A549 (cell line): ENCODE results near the gene OLFM3. TPM values are rescaled to one million over a fixed set of nuclear protein-coding genes. Genes with fewer than 3 reads are reported as not detected.

Source experiments
- ATAC-seq, 2 experiments: fragments of 200-7000 bp in 1 of 2; fragments of >200 bp in 1 of 2; cut with Nextera tagmentation in 1 of 2; cut with Tn5 transposase in 1 of 2; 3 replicates each; pipeline versions ENCODE4 v1.8.0 to v1.9.1; 2018 to 2020; ENCODE audit warnings: mild to moderate bottlenecking in 1 of 2, moderate library complexity in 1 of 2
- CTCF ChIA-PET: fragments of 300-600 bp; sonication (Branson Sonifier 250); formaldehyde crosslinking; extraction: SDS; loops from one replicate; lab custom pipeline; 2021; ENCODE audit warnings: antibody characterized with exemption, inconsistent platforms; lab: Yijun Ruan, JAX
- POLR2A ChIA-PET: fragments of 350-600 bp; formaldehyde crosslinking; extraction: SDS; loops from one replicate; lab custom pipeline; 2021; ENCODE audit warnings: antibody characterized with exemption, inconsistent platforms; lab: Yijun Ruan, JAX
- DNase-seq, 2 experiments: peaks; one replicate each; pipeline versions ENCODE4 v3.0.0 to v3.0.0-alpha.2; 2011 to 2016; ENCODE audit warnings: low read depth in 1 of 2, low spot score in 1 of 2
- FAIRE-seq: peaks from 2 replicates; lab custom pipeline; 2011; peaks lifted over from hg19 to GRCh38; lab: Jason Lieb, UNC
- H3K27ac ChIP-seq, 2 experiments: fragments of >200 bp; sonication (Bioruptor Twin); formaldehyde crosslinking; 3 replicates each; pipeline ENCODE4 v1.5.1; 2016 to 2017
- H3K4me1 ChIP-seq: fragments of >200 bp; sonication (Bioruptor Twin); formaldehyde crosslinking; 3 replicates; pipeline ENCODE4 v1.6.1; 2016
- H3K4me2 ChIP-seq: fragments of >200 bp; sonication (Bioruptor Twin); formaldehyde crosslinking; 3 replicates; pipeline ENCODE4 v1.6.1; 2016
- H3K4me3 ChIP-seq: fragments of >200 bp; sonication (Bioruptor Twin); formaldehyde crosslinking; 3 replicates; pipeline ENCODE4 v1.5.1; 2016
- H3K9me3 ChIP-seq: fragments of >200 bp; sonication (Bioruptor Twin); formaldehyde crosslinking; 3 replicates; pipeline ENCODE4 v1.6.1; 2016
- ATOH8 ChIP-seq: fragments of 250-450 bp; sonication (Bioruptor Pico); IDR thresholded peaks from 2 replicates; pipeline ENCODE4 v1.5.0; 2020; ENCODE audit warnings: low read depth, mild to moderate bottlenecking, moderate library complexity
- CHD2 ChIP-seq: fragments of 150-350 bp; IDR thresholded peaks from 2 replicates; pipeline ENCODE4 v1.6.1; 2014; ENCODE audit warnings: low read length; ENCODE audit not compliant: partially characterized antibody
- EP300 ChIP-seq, 2 experiments: fragments of >200 bp; sonication (Bioruptor Twin); formaldehyde crosslinking; IDR thresholded peaks; 2 replicates in 1 of 2; 3 replicates in 1 of 2; pipeline ENCODE4 v1.6.1; 2016 to 2017
- FOSB ChIP-seq: fragments of 250-450 bp; sonication (Bioruptor Pico); IDR thresholded peaks from 2 replicates; pipeline ENCODE4 v1.5.0; 2020; ENCODE audit warnings: mild to moderate bottlenecking, moderate library complexity
- GATA3 ChIP-seq: IDR thresholded peaks from 2 replicates; pipeline ENCODE4 v1.6.1; 2012; ENCODE audit warnings: borderline replicate concordance
- HMGXB4 ChIP-seq: fragments of 250-450 bp; sonication (Bioruptor Pico); IDR thresholded peaks from 2 replicates; pipeline ENCODE4 v1.5.0; 2021; ENCODE audit warnings: mild to moderate bottlenecking, moderate library complexity, borderline replicate concordance
- HOXB13 ChIP-seq: fragments of 250-450 bp; sonication (Bioruptor Pico); IDR thresholded peaks from 2 replicates; pipeline ENCODE4 v1.5.0; 2020; ENCODE audit warnings: low read depth, mild to moderate bottlenecking, moderate library complexity
- HOXB5 ChIP-seq: fragments of 250-450 bp; sonication (Bioruptor Pico); IDR thresholded peaks from 2 replicates; pipeline ENCODE4 v1.5.0; 2020; ENCODE audit warnings: mild to moderate bottlenecking, moderate library complexity
- JUN ChIP-seq, 2 experiments: fragments of >200 bp; sonication (Bioruptor Twin); formaldehyde crosslinking; IDR thresholded peaks; 2 replicates in 1 of 2; 3 replicates in 1 of 2; pipeline ENCODE4 v1.6.1; 2016 to 2017
- MAFK ChIP-seq: fragments of 450-650 bp; IDR thresholded peaks from 2 replicates; pipeline ENCODE4 v1.6.1; 2014; ENCODE audit not compliant: partially characterized antibody
- NPAS2 ChIP-seq: fragments of 250-450 bp; sonication (Bioruptor Pico); IDR thresholded peaks from 2 replicates; pipeline ENCODE4 v1.8.0; 2022; ENCODE audit warnings: mild to moderate bottlenecking, moderate library complexity, borderline replicate concordance
- NR3C1 ChIP-seq: fragments of >200 bp; sonication (Bioruptor Twin); formaldehyde crosslinking; IDR thresholded peaks from 3 replicates; pipeline ENCODE4 v1.6.1; 2017
- POLR2A ChIP-seq: IDR thresholded peaks from 2 replicates; pipeline ENCODE4 v1.6.1; 2012; ENCODE audit warnings: mild to moderate bottlenecking, low read length
- REST ChIP-seq: fragments of 200-600 bp; sonication (generic); IDR thresholded peaks from 2 replicates; pipeline ENCODE4 v1.6.1; 2016; ENCODE audit warnings: antibody characterized with exemption, mild to moderate bottlenecking, moderate library complexity
- RFX5 ChIP-seq: fragments of 450-650 bp; IDR thresholded peaks from 2 replicates; pipeline ENCODE4 v1.7.1; 2014; ENCODE audit warnings: antibody characterized with exemption, mild to moderate bottlenecking, moderate library complexity
- RNF2 ChIP-seq: fragments of 200-600 bp; sonication (generic); IDR thresholded peaks from 2 replicates; pipeline ENCODE4 v1.6.1; 2016; ENCODE audit warnings: low read depth, mild to moderate bottlenecking, antibody characterized with exemption, moderate library complexity, borderline replicate concordance
- SREBF2 ChIP-seq: fragments of 450-650 bp; IDR thresholded peaks from 2 replicates; pipeline ENCODE4 v1.6.1; 2014; ENCODE audit warnings: mild to moderate bottlenecking, moderate library complexity
- TP53 ChIP-seq: fragments of 250-450 bp; sonication (Bioruptor Pico); IDR thresholded peaks from 2 replicates; pipeline ENCODE4 v1.5.0; 2021; ENCODE audit warnings: mild to moderate bottlenecking, moderate library complexity
- USF2 ChIP-seq: fragments of 450-650 bp; IDR thresholded peaks from 2 replicates; pipeline ENCODE4 v1.6.1; 2014; ENCODE audit warnings: antibody characterized with exemption
- ZFP36 ChIP-seq: fragments of 450-650 bp; IDR thresholded peaks from 2 replicates; pipeline ENCODE4 v1.6.1; 2014; ENCODE audit warnings: borderline replicate concordance; ENCODE audit not compliant: partially characterized antibody
- WGBS: methylation state at CpG from one replicate; pipeline ENCODE4 v1.1.6; 2017; ENCODE audit errors: missing lambda C conversion rate; 5-methylcytosine and 5-hydroxymethylcytosine counted together
- polyA plus RNA-seq, 4 experiments: library from polyadenylated mRNA; depleted of rRNA in 3 of 4; stranded (reverse); fragments of >200 nt; fragmentation: RNase III in 1 of 4; extraction: RNeasy Plus Mini Kit Qiagen cat#74134 plus additional on column Dnase treatment in 1 of 4; gene quantifications; 2 replicates in 3 of 4; 3 replicates in 1 of 4; pipeline ENCODE4 v1.2.3, GENCODE V29; 2011 to 2017
- small RNA-seq, 6 experiments: library from RNA; depleted of rRNA; stranded (forward); fragments of <200 nt; gene quantifications; one replicate each; pipeline ENCODE3, GENCODE V24; 2012

Gene OLFM3
- polyA plus RNA-seq, 2 of the 4 experiments (the other 2 are of a cell fraction) = not detected

GRCh38 chr1:101756411-101756810, 240.3 kb downstream of the OLFM3 start:
- no peaks in the 10 kb centered on the region for H3K9me3 ChIP-seq

More at GRCh38 chr1:101756411-101756810, 240.3 kb downstream of the OLFM3 start:
- Histone ChIP-seq H3K4me1 (no peaks in the 10 kb centered on the region), H3K4me2 (no peak overlapping the region), H3K4me3 (no peak overlapping the region), H3K27ac (no peak overlapping the region)
- ATAC-seq = no peak
- WGBS = 27% methylated on average over 2 of the region's 2 CpGs
- TF ChIP-seq RFX5 (no peak), JUN (IDR thresholded peaks at IDR 0.05) (no peak), REST (no peak), EP300 (IDR thresholded peaks at IDR 0.05) (no peak), MAFK (no peak), HOXB5 (CRISPR knock-in tag) (no peak), NR3C1 (no peak), POLR2A (no peak), USF2 (no peak), HMGXB4 (no peak), TP53 (CRISPR knock-in tag) (no peak), FOSB (CRISPR knock-in tag) (no peak), GATA3 (no peak), NPAS2 (no peak), CHD2 (no peak), ZFP36 (no peak), SREBF2 (no peak), ATOH8 (CRISPR knock-in tag) (no peak), HOXB13 (CRISPR knock-in tag) (no peak), RNF2 (no peak)
- ChIA-PET POLR2A (no interaction called here), CTCF (no interaction called here)
- FAIRE-seq = no peak
- DNase-seq = no peak

Small RNA genes lying within 50 kb of the gene (small RNA-seq; reads per million reads assigned to genes)
- gene RNU6-352P = 0 to 1.0 (median 0) reads per million in 6 experiments
